Measurements from ENCODE around the gene AFAP1L1.

AFAP1L1 gene

DNA sequence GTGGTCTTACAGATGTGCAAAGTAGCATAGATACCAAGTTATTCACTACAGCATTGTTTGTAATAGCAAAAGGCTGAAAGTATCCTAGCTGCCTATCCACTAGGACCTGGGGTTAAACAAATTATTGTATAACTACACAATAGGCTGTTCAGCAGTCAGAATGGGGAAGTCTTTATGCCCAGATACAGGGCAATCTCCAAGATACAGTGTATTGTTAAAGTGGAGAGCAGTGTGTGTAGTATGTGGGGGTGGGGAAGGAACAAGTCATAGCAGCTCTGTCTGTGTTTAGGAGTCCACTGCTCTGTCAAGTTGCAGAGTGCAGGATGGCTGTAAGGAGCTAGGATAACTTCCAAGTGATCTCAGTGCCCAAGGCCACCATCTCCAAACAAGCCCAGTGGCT lies 91.7 kb downstream of the AFAP1L1 start:
- Histone ChIP-seq H3K9ac (ENCODE audit: low read depth, low read length, poor library complexity) (no peak overlapping the region), H2AK5ac (ENCODE audit: low read depth, low read length) (no peak overlapping the region), H3K14ac (ENCODE audit: low read length) (no peak overlapping the region), H3K4me3 (ENCODE audit: low read length in 2 of 2) (no peak overlapping the region), H2BK5ac (ENCODE audit: low read length) (no peak overlapping the region), H3K36me3 (replicated peaks in 1 of 2; ENCODE audit: control insufficient read depth in 2 of 2, insufficient read depth in 2 of 2, low read length in 2 of 2) (peaks cover 0 to 3% of the 10 kb centered on the region in 2 donors), H4K8ac (ENCODE audit: low read depth, low read length) (no peak overlapping the region), H3K27ac (replicated peaks; ENCODE audit: low read length) (no peak overlapping the region), H3K4me1 (ENCODE audit: control insufficient read depth in 2 of 2, insufficient read depth in 1 of 2, low read depth in 1 of 2, low read length in 2 of 2) (peaks cover 5 to 8% of the 10 kb centered on the region in 2 donors), H4K91ac (ENCODE audit: low read depth, low read length, poor library complexity) (no peak overlapping the region), H3K27me3 (ENCODE audit: control insufficient read depth in 3 of 3, insufficient read depth in 3 of 3, low read depth in 1 of 3, low read length in 3 of 3) (no peaks in the 10 kb centered on the region), H3K79me1 (ENCODE audit: low read depth, low read length) (no peaks in the 10 kb centered on the region), H3K18ac (ENCODE audit: low read length) (no peak overlapping the region), H3K9me3 (replicated peaks in 1 of 2; ENCODE audit: control insufficient read depth in 2 of 2, insufficient read depth in 1 of 2, low read depth in 1 of 2, low read length in 2 of 2) (no peaks in the 10 kb centered on the region), H3K4ac (ENCODE audit: low read length) (no peak overlapping the region), H2BK15ac (ENCODE audit: low read length) (no peak overlapping the region), H3K23ac (ENCODE audit: low read depth, low read length, poor library complexity) (no peak overlapping the region), H2BK120ac (ENCODE audit: low read depth, low read length) (no peak overlapping the region), H3K4me2 (ENCODE audit: insufficient read depth, low read length, poor library complexity, severe bottlenecking) (no peak overlapping the region), H2BK12ac (ENCODE audit: low read length) (no peak overlapping the region), H2AFZ (ENCODE audit: low read length) (no peak overlapping the region)
- no peak for DNase-seq (ENCODE audit: low spot score)

DNA sequence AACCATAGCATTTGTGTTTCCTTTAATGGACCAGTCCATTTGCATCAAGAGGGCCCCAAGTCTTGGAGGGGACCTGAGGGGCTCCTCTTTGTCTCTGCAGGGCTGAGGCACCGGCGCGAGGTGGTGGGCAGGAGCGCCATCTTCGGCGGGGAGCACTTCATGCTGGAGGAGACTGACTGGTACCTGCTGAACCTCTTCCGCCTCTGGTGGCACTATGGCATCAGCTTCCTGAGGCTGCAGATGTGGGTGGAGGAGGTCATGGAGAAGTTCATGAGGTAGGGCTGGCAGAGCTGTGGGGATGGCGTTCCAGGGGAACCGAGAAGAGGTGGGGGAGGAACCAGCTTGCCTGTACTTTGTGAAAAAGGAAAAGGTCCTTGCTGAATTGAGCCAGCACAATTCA lies 92.3 kb downstream of the AFAP1L1 start:
- Histone ChIP-seq H2BK120ac (ENCODE audit: low read depth, low read length) (no peak overlapping the region), H3K36me3 (replicated peaks in 1 of 2; ENCODE audit: control insufficient read depth in 2 of 2, insufficient read depth in 2 of 2, low read length in 2 of 2) (peaks cover 0 to 5% of the 10 kb centered on the region in 2 donors), H3K18ac (ENCODE audit: low read length) (no peak overlapping the region), H2BK15ac (ENCODE audit: low read length) (no peak overlapping the region), H3K79me1 (ENCODE audit: low read depth, low read length) (no peaks in the 10 kb centered on the region), H2BK12ac (ENCODE audit: low read length) (no peak overlapping the region), H3K4ac (ENCODE audit: low read length) (no peak overlapping the region), H4K91ac (ENCODE audit: low read depth, low read length, poor library complexity) (no peak overlapping the region), H3K9me3 (replicated peaks in 1 of 2; ENCODE audit: control insufficient read depth in 2 of 2, insufficient read depth in 1 of 2, low read depth in 1 of 2, low read length in 2 of 2) (no peaks in the 10 kb centered on the region), H4K8ac (ENCODE audit: low read depth, low read length) (no peak overlapping the region), H3K4me1 (ENCODE audit: control insufficient read depth in 2 of 2, insufficient read depth in 1 of 2, low read depth in 1 of 2, low read length in 2 of 2) (peaks cover 2 to 8% of the 10 kb centered on the region in 2 donors), H2BK5ac (ENCODE audit: low read length) (no peak overlapping the region), H3K14ac (ENCODE audit: low read length) (no peak overlapping the region), H3K27ac (replicated peaks; ENCODE audit: low read length) (no peak overlapping the region), H3K27me3 (ENCODE audit: control insufficient read depth in 3 of 3, insufficient read depth in 3 of 3, low read depth in 1 of 3, low read length in 3 of 3) (no peaks in the 10 kb centered on the region), H3K9ac (ENCODE audit: low read depth, low read length, poor library complexity) (no peak overlapping the region), H3K23ac (ENCODE audit: low read depth, low read length, poor library complexity) (no peak overlapping the region), H3K4me3 (ENCODE audit: low read length in 2 of 2) (no peak overlapping the region), H2AK5ac (ENCODE audit: low read depth, low read length) (no peak overlapping the region), H2AFZ (ENCODE audit: low read length) (no peak overlapping the region), H3K4me2 (ENCODE audit: insufficient read depth, low read length, poor library complexity, severe bottlenecking) (no peak overlapping the region)
- DNase-seq (ENCODE audit: low spot score) = no peak
- WGBS, 2 donors (ENCODE audit: extremely low coverage in 2 of 2, insufficient read length in 2 of 2, insufficient replicate concordance in 1 of 2) = no CpG with 5 or more reads among the region's 9 CpGs

DNA sequence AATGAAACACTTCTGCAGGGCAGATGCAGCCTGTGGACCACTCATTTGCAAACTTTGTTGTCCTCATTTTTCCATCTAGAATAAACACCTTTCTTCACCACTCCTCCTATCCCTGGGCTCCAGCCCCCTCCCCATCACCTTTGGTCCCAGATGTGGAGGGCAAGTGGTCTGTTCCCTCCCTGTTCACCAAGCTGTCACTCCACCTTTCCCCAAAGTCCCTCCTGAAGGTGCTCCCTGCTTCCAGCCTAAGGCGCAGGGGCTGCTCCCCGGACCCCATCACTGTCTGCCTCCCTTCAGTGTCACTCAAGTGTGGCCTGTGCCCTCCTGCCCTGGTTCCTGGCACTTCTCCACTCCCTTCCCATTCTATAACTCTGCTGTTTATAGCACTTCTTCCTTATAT lies 93.1 kb downstream of the AFAP1L1 start:
- Histone ChIP-seq H2BK5ac (ENCODE audit: low read length) (no peak overlapping the region), H3K27me3 (ENCODE audit: control insufficient read depth in 3 of 3, insufficient read depth in 3 of 3, low read depth in 1 of 3, low read length in 3 of 3) (no peaks in the 10 kb centered on the region), H3K9ac (ENCODE audit: low read depth, low read length, poor library complexity) (peak overlapping the region; percentile 46), H2BK120ac (ENCODE audit: low read depth, low read length) (no peak overlapping the region), H3K4me2 (ENCODE audit: insufficient read depth, low read length, poor library complexity, severe bottlenecking) (no peak overlapping the region), H4K8ac (ENCODE audit: low read depth, low read length) (no peak overlapping the region), H2BK12ac (ENCODE audit: low read length) (no peak overlapping the region), H3K27ac (replicated peaks; ENCODE audit: low read length) (no peak overlapping the region), H2AK5ac (ENCODE audit: low read depth, low read length) (no peak overlapping the region), H2AFZ (ENCODE audit: low read length) (no peak overlapping the region), H4K91ac (ENCODE audit: low read depth, low read length, poor library complexity) (no peak overlapping the region), H3K23ac (ENCODE audit: low read depth, low read length, poor library complexity) (no peak overlapping the region), H3K36me3 (replicated peaks in 1 of 2; ENCODE audit: control insufficient read depth in 2 of 2, insufficient read depth in 2 of 2, low read length in 2 of 2) (peaks cover 0 to 5% of the 10 kb centered on the region in 2 donors), H3K4ac (ENCODE audit: low read length) (no peak overlapping the region), H3K4me1 (ENCODE audit: control insufficient read depth in 2 of 2, insufficient read depth in 1 of 2, low read depth in 1 of 2, low read length in 2 of 2) (peaks cover 2 to 8% of the 10 kb centered on the region in 2 donors), H3K14ac (ENCODE audit: low read length) (no peak overlapping the region), H3K4me3 (ENCODE audit: low read length in 2 of 2) (no peak overlapping the region), H3K79me1 (ENCODE audit: low read depth, low read length) (no peaks in the 10 kb centered on the region), H3K9me3 (replicated peaks in 1 of 2; ENCODE audit: control insufficient read depth in 2 of 2, insufficient read depth in 1 of 2, low read depth in 1 of 2, low read length in 2 of 2) (no peaks in the 10 kb centered on the region), H3K18ac (ENCODE audit: low read length) (no peak overlapping the region), H2BK15ac (ENCODE audit: low read length) (no peak overlapping the region)
- WGBS, 2 donors (ENCODE audit: extremely low coverage in 2 of 2, insufficient read length in 2 of 2, insufficient replicate concordance in 1 of 2) = no CpG with 5 or more reads among the region's 2 CpGs
- no peak for DNase-seq (ENCODE audit: low spot score)

DNA sequence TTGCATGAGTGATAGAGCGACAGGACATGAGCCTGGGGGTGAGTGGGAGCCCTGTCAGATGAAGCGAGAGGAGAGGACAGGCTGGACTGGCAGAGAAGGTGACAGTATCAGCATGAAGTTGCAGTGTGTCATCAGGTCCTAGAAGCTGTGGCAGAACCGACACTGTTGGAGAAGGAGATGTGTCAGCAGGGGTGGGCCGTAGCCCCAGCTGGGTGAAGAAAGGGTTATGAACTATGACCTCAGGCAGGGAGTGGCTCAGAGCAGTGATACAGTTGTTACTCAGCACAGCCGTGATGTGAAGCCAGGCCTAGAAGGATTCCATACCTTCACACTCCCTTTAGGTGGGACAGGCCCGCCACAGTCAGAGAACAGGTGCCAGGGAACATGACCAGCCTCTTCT lies 93.8 kb downstream of the AFAP1L1 start:
- H3K79me1 ChIP-seq (ENCODE audit: low read depth, low read length) = no peaks in the 10 kb centered on the region
- no peak overlapping the region for H3K4me3 ChIP-seq (ENCODE audit: low read length in 2 of 2)
- H2BK5ac ChIP-seq (ENCODE audit: low read length) = no peak overlapping the region
- peaks cover 2 to 8% of the 10 kb centered on the region in 2 donors for H3K4me1 ChIP-seq (ENCODE audit: control insufficient read depth in 2 of 2, insufficient read depth in 1 of 2, low read depth in 1 of 2, low read length in 2 of 2)
- no peak overlapping the region for H3K4ac ChIP-seq (ENCODE audit: low read length)
- H3K36me3 ChIP-seq (replicated peaks in 1 of 2; ENCODE audit: control insufficient read depth in 2 of 2, insufficient read depth in 2 of 2, low read length in 2 of 2) = peaks cover 0 to 5% of the 10 kb centered on the region in 2 donors
- H4K91ac ChIP-seq (ENCODE audit: low read depth, low read length, poor library complexity) = no peak overlapping the region
- H2BK120ac ChIP-seq (ENCODE audit: low read depth, low read length) = no peak overlapping the region
- no peak for DNase-seq (ENCODE audit: low spot score)
- H3K27me3 ChIP-seq (ENCODE audit: control insufficient read depth in 3 of 3, insufficient read depth in 3 of 3, low read depth in 1 of 3, low read length in 3 of 3) = no peaks in the 10 kb centered on the region
- no peak overlapping the region for H2BK12ac ChIP-seq (ENCODE audit: low read length)
- no peaks in the 10 kb centered on the region for H3K9me3 ChIP-seq (replicated peaks in 1 of 2; ENCODE audit: control insufficient read depth in 2 of 2, insufficient read depth in 1 of 2, low read depth in 1 of 2, low read length in 2 of 2)
- no peak overlapping the region for H3K4me2 ChIP-seq (ENCODE audit: insufficient read depth, low read length, poor library complexity, severe bottlenecking)
- H2BK15ac ChIP-seq (ENCODE audit: low read length) = no peak overlapping the region
- H3K23ac ChIP-seq (ENCODE audit: low read depth, low read length, poor library complexity) = no peak overlapping the region
- no peak overlapping the region for H2AK5ac ChIP-seq (ENCODE audit: low read depth, low read length)
- H3K14ac ChIP-seq (ENCODE audit: low read length) = no peak overlapping the region
- H3K9ac ChIP-seq (ENCODE audit: low read depth, low read length, poor library complexity) = no peak overlapping the region
- no peak overlapping the region for H4K8ac ChIP-seq (ENCODE audit: low read depth, low read length)
- WGBS, 2 donors (ENCODE audit: extremely low coverage in 2 of 2, insufficient read length in 2 of 2, insufficient replicate concordance in 1 of 2) = no CpG with 5 or more reads among the region's 6 CpGs
- H3K18ac ChIP-seq (ENCODE audit: low read length) = no peak overlapping the region
- H2AFZ ChIP-seq (ENCODE audit: low read length) = no peak overlapping the region
- no peak overlapping the region for H3K27ac ChIP-seq (replicated peaks; ENCODE audit: low read length)
